IMR-90 (cell line): ENCODE data around the gene ZNF268. TPM values are rescaled to one million over a fixed set of nuclear protein-coding genes. Genes with fewer than 3 reads are reported as not detected.
"Not testable (repeated sequence)": the region's sequence is repeated elsewhere in the genome, so short reads cannot be mapped to it uniquely, and the experiment has no call there.

Source experiments
- ATAC-seq: fragments of 200-7000 bp; cut with Tn5 transposase; 2 replicates; pipeline ENCODE4 v1.9.1; 2020; ENCODE audit warnings: low read depth, mild to moderate bottlenecking, moderate library complexity
- BruUV-seq: library from RNA; stranded (reverse); fragments of 400-500 nt; replicated peaks from 2 replicates; lab custom pipeline; 2021; lab: Mats Ljungman, UMichigan
- CTCF ChIA-PET: fragments of 300-600 bp; formaldehyde crosslinking; extraction: SDS; loops from one replicate; lab custom pipeline; 2021; ENCODE audit warnings: antibody characterized with exemption; lab: Yijun Ruan, JAX
- POLR2A ChIA-PET: fragments of 300-600 bp; sonication (Branson Sonifier 250); formaldehyde crosslinking; loops from one replicate; lab custom pipeline; 2022; ENCODE audit warnings: antibody characterized with exemption; ENCODE audit not compliant: unreplicated experiment; lab: Charles Lee
- DNase-seq: peaks from one replicate; pipeline ENCODE4 v3.0.0; 2013
- H2AFZ ChIP-seq: replicated peaks from 2 replicates; pipeline ENCODE3; 2013; ENCODE audit warnings: low read length, mild to moderate bottlenecking; ENCODE audit not compliant: poor library complexity
- H2AK5ac ChIP-seq: 2 replicates; pipeline ENCODE4 v1.6.1; 2013; ENCODE audit warnings: low read depth, low read length, inconsistent platforms
- H2AK9ac ChIP-seq: replicated peaks from 2 replicates; pipeline ENCODE3; 2013; ENCODE audit warnings: mild to moderate bottlenecking, low read depth, low read length, moderate library complexity; ENCODE audit not compliant: poor library complexity
- H2BK120ac ChIP-seq: 2 replicates; pipeline ENCODE4 v1.6.1; 2013; ENCODE audit warnings: low read depth, low read length, inconsistent platforms
- H2BK15ac ChIP-seq: 3 replicates; pipeline ENCODE4 v1.6.1; 2013; ENCODE audit warnings: low read depth, low read length, inconsistent platforms
- H2BK20ac ChIP-seq: 2 replicates; pipeline ENCODE4 v1.6.1; 2013; ENCODE audit warnings: low read depth, mild to moderate bottlenecking, inconsistent platforms, low read length, moderate library complexity
- H2BK5ac ChIP-seq: 2 replicates; pipeline ENCODE4 v1.6.1; 2013; ENCODE audit warnings: mild to moderate bottlenecking, low read depth, low read length, inconsistent platforms; ENCODE audit not compliant: poor library complexity, severe bottlenecking
- H3K14ac ChIP-seq: replicated peaks from 2 replicates; pipeline ENCODE4 v1.6.1; 2013; ENCODE audit warnings: low read depth, low read length, inconsistent platforms
- H3K18ac ChIP-seq: 2 replicates; pipeline ENCODE4 v1.6.1; 2013; ENCODE audit warnings: low read depth, low read length, control low read depth
- H3K23ac ChIP-seq: 2 replicates; pipeline ENCODE4 v1.6.1; 2013; ENCODE audit warnings: low read depth, low read length, inconsistent platforms
- H3K27ac ChIP-seq: 2 replicates; pipeline ENCODE4 v1.5.1; 2013; ENCODE audit warnings: mild to moderate bottlenecking, control low read depth, low read length; ENCODE audit not compliant: insufficient read depth
- H3K27me3 ChIP-seq: 2 replicates; pipeline ENCODE4 v1.6.1; 2013; ENCODE audit warnings: low read length; ENCODE audit not compliant: control insufficient read depth, insufficient read depth
- H3K36me3 ChIP-seq: 2 replicates; pipeline ENCODE4 v1.6.1; 2013; ENCODE audit warnings: low read length, mixed read lengths; ENCODE audit not compliant: control insufficient read depth, insufficient read depth
- H3K4ac ChIP-seq: 2 replicates; pipeline ENCODE4 v1.6.1; 2013; ENCODE audit warnings: low read depth, low read length, inconsistent platforms
- H3K4me1 ChIP-seq: 2 replicates; pipeline ENCODE4 v1.6.1; 2013; ENCODE audit warnings: low read length, mixed read lengths; ENCODE audit not compliant: control insufficient read depth, insufficient read depth
- H3K4me2 ChIP-seq: 2 replicates; pipeline ENCODE4 v1.6.1; 2013; ENCODE audit warnings: low read depth, mild to moderate bottlenecking, control low read depth, low read length, moderate library complexity
- H3K4me3 ChIP-seq: 2 replicates; pipeline ENCODE4 v1.5.1; 2013; ENCODE audit warnings: low read depth, mild to moderate bottlenecking, control low read depth, low read length, moderate library complexity; ENCODE audit not compliant: insufficient read depth
- H3K56ac ChIP-seq: 2 replicates; pipeline ENCODE4 v1.6.1; 2013; ENCODE audit warnings: low read length, inconsistent platforms; ENCODE audit not compliant: insufficient read depth; ENCODE audit errors: extremely low read depth
- H3K79me1 ChIP-seq, 2 experiments: 2 replicates each; pipeline ENCODE4 v1.6.1; 2013; ENCODE audit warnings: low read length in 2 of 2, inconsistent platforms in 1 of 2, low read depth in 1 of 2
- H3K9ac ChIP-seq: 2 replicates; pipeline ENCODE4 v1.6.1; 2013; ENCODE audit warnings: low read depth, low read length, control low read depth
- H3K9me1 ChIP-seq: 2 replicates; pipeline ENCODE4 v1.6.1; 2013; ENCODE audit warnings: low read length, inconsistent platforms; ENCODE audit not compliant: insufficient read depth
- H3K9me3 ChIP-seq: 2 replicates; pipeline ENCODE4 v1.6.1; 2013; ENCODE audit warnings: low read length; ENCODE audit not compliant: control insufficient read depth, insufficient read depth
- H4K20me1 ChIP-seq: 2 replicates; pipeline ENCODE4 v1.6.1; 2013; ENCODE audit warnings: low read length, inconsistent platforms; ENCODE audit not compliant: insufficient read depth
- H4K5ac ChIP-seq: 2 replicates; pipeline ENCODE4 v1.6.1; 2013; ENCODE audit warnings: mild to moderate bottlenecking, low read depth, low read length, control low read depth
- H4K8ac ChIP-seq, 2 experiments: 2 replicates each; pipeline ENCODE4 v1.6.1; 2013; ENCODE audit warnings: low read depth in 2 of 2, low read length in 2 of 2, control low read depth in 1 of 2, inconsistent platforms in 1 of 2
- H4K91ac ChIP-seq: 2 replicates; pipeline ENCODE4 v1.6.1; 2013; ENCODE audit warnings: low read depth, low read length, inconsistent platforms; ENCODE audit not compliant: insufficient read depth
- BHLHE40 ChIP-seq: fragments of 150-350 bp; IDR thresholded peaks from 2 replicates; pipeline ENCODE4 v1.6.1; 2016; ENCODE audit warnings: mild to moderate bottlenecking, low read depth, low read length
- MAZ ChIP-seq: IDR thresholded peaks from 2 replicates; pipeline ENCODE4 v1.6.1; 2012; ENCODE audit warnings: low read depth, mild to moderate bottlenecking, low read length, improper control_type of control experiment, moderate library complexity, borderline replicate concordance
- RFX5 ChIP-seq: IDR thresholded peaks from 2 replicates; pipeline ENCODE4 v1.8.0; 2012; ENCODE audit warnings: low read depth, mild to moderate bottlenecking, low read length, moderate library complexity
- WGBS, 2 experiments: methylation state at CpG; one replicate each; pipeline versions ENCODE4 v1.1.5 to v1.1.7; 2013; ENCODE audit warnings: missing lambda C conversion rate in 2 of 2; ENCODE audit not compliant: insufficient read length in 1 of 2; ENCODE audit errors: extremely low coverage in 2 of 2; 5-methylcytosine and 5-hydroxymethylcytosine counted together
- dilution Hi-C: fragments of 300-500 bp; cut with HindIII; formaldehyde crosslinking; loops from one replicate; pipeline ENCODE4 v1.14.3; 2018; ENCODE audit warnings: low sequenced_read_pairs; ENCODE audit not compliant: unreplicated experiment
- in situ Hi-C: fragments of 300-500 bp; cut with MboI; formaldehyde crosslinking; loops from 3 replicates; pipeline ENCODE4 v1.14.3; 2019; ENCODE audit warnings: low sequenced_read_pairs, inconsistent platforms, mixed read lengths
- intact Hi-C: fragments of 100-400 bp; cut with micrococcal nuclease; formaldehyde crosslinking; loops from 2 replicates; pipeline ENCODE4 v1.10.0; 2022
- polyA plus RNA-seq, 3 experiments: library from polyadenylated mRNA; depleted of rRNA; stranded (reverse); fragments of >200 nt; gene quantifications; 2 replicates each; pipeline ENCODE4 v1.2.3, GENCODE V29; 2012; ENCODE audit warnings: low replicate concordance in 1 of 3
- total RNA-seq: library from RNA; depleted of rRNA; stranded (reverse); fragments of >200 nt; gene quantifications from 2 replicates; pipeline ENCODE4 v1.2.3, GENCODE V29; 2012

Gene ZNF268
- total and polyA plus RNA-seq, 2 of the 4 experiments (the other 2 are of a cell fraction): 6.7 to 54.5 TPM

GRCh38 chr12:133251732-133252131 is 70.4 kb downstream of the ZNF268 start:
- no peak overlapping the region for H3K18ac ChIP-seq
- H2BK15ac ChIP-seq: no peak overlapping the region
- H4K20me1 ChIP-seq: no peaks in the 10 kb centered on the region
- H2BK5ac ChIP-seq: no peak overlapping the region
- intact Hi-C loops (no loop called here), in situ Hi-C loops (no loop called here), dilution Hi-C loops (no loop called here)
- no peaks in the 10 kb centered on the region for H3K79me1 ChIP-seq
- no CpG with 5 or more reads among the region's 6 CpGs for WGBS, 2 experiments
- H2BK120ac ChIP-seq: no peak overlapping the region
- no peak overlapping the region for H2AK9ac ChIP-seq
- DNase-seq: no peak
- no peaks in the 10 kb centered on the region for H3K36me3 ChIP-seq
- no peak overlapping the region for H3K14ac ChIP-seq
- H4K5ac ChIP-seq: no peak overlapping the region
- H3K56ac ChIP-seq: no peak overlapping the region
- POLR2A ChIA-PET: no interaction called here
- no peaks in the 10 kb centered on the region for H3K4me1 ChIP-seq
- H4K91ac ChIP-seq: no peak overlapping the region
- H2BK20ac ChIP-seq: no peak overlapping the region
- H2AFZ ChIP-seq: no peak overlapping the region
- H3K9me3 ChIP-seq: peaks cover 5% of the 10 kb centered on the region; the same call in 1 of the 2 replicates
- BruUV-seq: no TSS peak
- H2AK5ac ChIP-seq: no peak overlapping the region
- no peak overlapping the region for H3K27ac ChIP-seq
- H4K8ac ChIP-seq: no peak overlapping the region
- H3K4ac ChIP-seq: no peak overlapping the region
- CTCF ChIA-PET: no interaction called here
- no peak overlapping the region for H3K4me2 ChIP-seq
- ATAC-seq: no peak
- H3K9me1 ChIP-seq: no peaks in the 10 kb centered on the region
- no peak overlapping the region for H3K23ac ChIP-seq
- H3K9ac ChIP-seq: no peak overlapping the region
- no peak overlapping the region for H3K4me3 ChIP-seq
- H3K27me3 ChIP-seq: no peaks in the 10 kb centered on the region
- TF ChIP-seq MAZ (no peak), RFX5 (no peak), BHLHE40 (no peak)

DNA sequence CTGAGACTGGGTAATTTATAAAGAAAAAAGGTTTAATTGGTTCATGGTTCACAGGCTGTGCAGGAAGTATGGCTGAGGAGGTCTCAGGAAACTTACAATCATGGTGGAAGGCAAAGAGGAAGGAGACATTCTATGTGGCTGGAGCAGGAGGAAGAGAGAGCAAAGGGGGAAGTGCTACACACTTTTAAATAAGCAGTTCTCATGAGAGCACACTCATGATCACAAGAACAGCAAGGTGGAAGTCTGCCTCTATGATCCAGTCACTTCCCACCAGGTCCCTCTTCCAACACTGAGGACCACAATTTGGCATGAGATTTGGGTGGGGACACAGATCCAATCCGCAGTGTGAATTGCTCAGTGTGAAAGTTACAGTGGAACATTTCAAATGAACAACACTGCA is 74.5 kb downstream of the ZNF268 start:
- H3K9me1 ChIP-seq, H2BK120ac ChIP-seq, H4K20me1 ChIP-seq, H3K4ac ChIP-seq, H3K9ac ChIP-seq, H3K79me1 ChIP-seq, H2BK20ac ChIP-seq, H3K18ac ChIP-seq, H3K27me3 ChIP-seq, H3K36me3 ChIP-seq, H2AK9ac ChIP-seq, H2BK15ac ChIP-seq, POLR2A ChIA-PET, H3K14ac ChIP-seq, in situ Hi-C loops, dilution Hi-C loops, H4K5ac ChIP-seq, DNase-seq, H2AFZ ChIP-seq, intact Hi-C loops, H3K4me2 ChIP-seq, CTCF ChIA-PET, H3K4me3 ChIP-seq, ATAC-seq, H4K91ac ChIP-seq, BruUV-seq, H2AK5ac ChIP-seq, H2BK5ac ChIP-seq, H3K27ac ChIP-seq, H4K8ac ChIP-seq, H3K56ac ChIP-seq, H3K4me1 ChIP-seq, H3K9me3 ChIP-seq, H3K23ac ChIP-seq: not testable (repeated sequence)
- no CpG with 5 or more reads among the region's 1 CpG for WGBS, 2 experiments
